Measurements from ENCODE around the gene ACTN2. TPM values are rescaled to one million over a fixed set of nuclear protein-coding genes. Genes with fewer than 3 reads are reported as not detected.

Gene ACTN2
- total RNA-seq, 2 experiments from 2014 or later, result 0.11 to 0.18 TPM

- ATAC-seq (no peak), DNase-seq (no peak)
- Mint-ChIP-seq H3K27me3 (peaks cover 19% of the 10 kb centered on the region), H3K9me3 (no peaks in the 10 kb centered on the region), H3K27ac (no peak overlapping the region), H3K4me1 (ENCODE audit: low read depth) (no peaks in the 10 kb centered on the region), H3K36me3 (ENCODE audit: low read depth) (no peaks in the 10 kb centered on the region), H3K4me3 (no peak overlapping the region)
- ChIA-PET POLR2A (no interaction called here), CTCF (no interaction called here)
- TF ChIP-seq, protein P1, sequence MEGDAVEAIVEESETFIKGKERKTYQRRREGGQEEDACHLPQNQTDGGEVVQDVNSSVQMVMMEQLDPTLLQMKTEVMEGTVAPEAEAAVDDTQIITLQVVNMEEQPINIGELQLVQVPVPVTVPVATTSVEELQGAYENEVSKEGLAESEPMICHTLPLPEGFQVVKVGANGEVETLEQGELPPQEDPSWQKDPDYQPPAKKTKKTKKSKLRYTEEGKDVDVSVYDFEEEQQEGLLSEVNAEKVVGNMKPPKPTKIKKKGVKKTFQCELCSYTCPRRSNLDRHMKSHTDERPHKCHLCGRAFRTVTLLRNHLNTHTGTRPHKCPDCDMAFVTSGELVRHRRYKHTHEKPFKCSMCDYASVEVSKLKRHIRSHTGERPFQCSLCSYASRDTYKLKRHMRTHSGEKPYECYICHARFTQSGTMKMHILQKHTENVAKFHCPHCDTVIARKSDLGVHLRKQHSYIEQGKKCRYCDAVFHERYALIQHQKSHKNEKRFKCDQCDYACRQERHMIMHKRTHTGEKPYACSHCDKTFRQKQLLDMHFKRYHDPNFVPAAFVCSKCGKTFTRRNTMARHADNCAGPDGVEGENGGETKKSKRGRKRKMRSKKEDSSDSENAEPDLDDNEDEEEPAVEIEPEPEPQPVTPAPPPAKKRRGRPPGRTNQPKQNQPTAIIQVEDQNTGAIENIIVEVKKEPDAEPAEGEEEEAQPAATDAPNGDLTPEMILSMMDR (IDR thresholded peaks at IDR 0.05), result no peak
- intact Hi-C loops (cut with micrococcal nuclease), result no loop called here
These were observed 31.5 kb downstream of the ACTN2 start for GRCh38 chr1:236717811-236718210.

- ChIA-PET CTCF (no interaction called here), POLR2A (no interaction called here)
- no peaks in the 10 kb centered on the region for H3K36me3 Mint-ChIP-seq (ENCODE audit: low read depth)
- intact Hi-C loops (cut with micrococcal nuclease), result no loop called here
- H3K4me3 Mint-ChIP-seq, result no peak overlapping the region
- no peak for DNase-seq
- H3K9me3 Mint-ChIP-seq, result no peaks in the 10 kb centered on the region
- peaks cover 18% of the 10 kb centered on the region for H3K27me3 Mint-ChIP-seq
- H3K27ac Mint-ChIP-seq, result no peak overlapping the region
- no peak for ATAC-seq
- TF ChIP-seq, protein P1 (IDR thresholded peaks at IDR 0.05), result no peak
- H3K4me1 Mint-ChIP-seq (ENCODE audit: low read depth), result no peaks in the 10 kb centered on the region
These were observed 32.0 kb downstream of the ACTN2 start for GRCh38 chr1:236718328-236718727.

- Mint-ChIP-seq H3K27ac (no peak overlapping the region), H3K36me3 (ENCODE audit: low read depth) (no peaks in the 10 kb centered on the region), H3K4me1 (ENCODE audit: low read depth) (no peaks in the 10 kb centered on the region), H3K27me3 (peaks cover 19% of the 10 kb centered on the region), H3K9me3 (no peaks in the 10 kb centered on the region), H3K4me3 (no peak overlapping the region)
- intact Hi-C loops (cut with micrococcal nuclease), result no loop called here
- POLR2A ChIA-PET, result no interaction called here
- TF ChIP-seq, protein P1 (IDR thresholded peaks at IDR 0.05), result no peak
- ATAC-seq (no peak), DNase-seq (no peak)
- CTCF ChIA-PET, result no interaction called here
These were observed 33.9 kb downstream of the ACTN2 start for GRCh38 chr1:236720206-236720605.

GRCh38 chr1:236720611-236721010, 34.3 kb downstream of the ACTN2 start:
- Mint-ChIP-seq H3K4me1 (ENCODE audit: low read depth) (no peaks in the 10 kb centered on the region), H3K36me3 (ENCODE audit: low read depth) (no peaks in the 10 kb centered on the region), H3K27me3 (peaks cover 19% of the 10 kb centered on the region), H3K9me3 (no peaks in the 10 kb centered on the region), H3K4me3 (no peak overlapping the region), H3K27ac (no peak overlapping the region)
- TF ChIP-seq, protein P1 (IDR thresholded peaks at IDR 0.05), result no peak
- POLR2A ChIA-PET, result no interaction called here
- intact Hi-C loops (cut with micrococcal nuclease), result no loop called here
- DNase-seq, result no peak
- CTCF ChIA-PET, result no interaction called here
- no peak for ATAC-seq

- POLR2A ChIA-PET, result no interaction called here
- H3K27me3 Mint-ChIP-seq, result peaks cover 6% of the 10 kb centered on the region
- no peak for DNase-seq
- no peak overlapping the region for H3K4me3 Mint-ChIP-seq
- ATAC-seq, result no peak
- intact Hi-C loops (cut with micrococcal nuclease), result no loop called here
- no peak overlapping the region for H3K27ac Mint-ChIP-seq
- H3K36me3 Mint-ChIP-seq (ENCODE audit: low read depth), result no peaks in the 10 kb centered on the region
- TF ChIP-seq, protein P1 (IDR thresholded peaks at IDR 0.05), result no peak
- CTCF ChIA-PET, result no interaction called here
- H3K4me1 Mint-ChIP-seq (ENCODE audit: low read depth), result no peaks in the 10 kb centered on the region
- no peaks in the 10 kb centered on the region for H3K9me3 Mint-ChIP-seq
These were observed 37.8 kb downstream of the ACTN2 start for GRCh38 chr1:236724049-236724448.
